KMS-11 (cell line): ENCODE data around the gene TMEM98.

Source experiments
- H2AFZ ChIP-seq: fragments of 200-600 bp; sonication (generic); 2 replicates; pipeline ENCODE4 v1.6.1; 2016; ENCODE audit warnings: antibody characterized with exemption, mixed run types, low read depth
- H3K27ac ChIP-seq: fragments of 200-600 bp; sonication (generic); 2 replicates; pipeline ENCODE4 v1.6.1; 2016; ENCODE audit warnings: mild to moderate bottlenecking, mixed run types
- H3K27me3 ChIP-seq: fragments of 200-600 bp; sonication (generic); 2 replicates; pipeline ENCODE4 v1.6.1; 2017; ENCODE audit warnings: mild to moderate bottlenecking, low read depth, mixed run types, moderate library complexity; ENCODE audit not compliant: insufficient read depth
- H3K36me3 ChIP-seq: fragments of 200-600 bp; sonication (generic); 2 replicates; pipeline ENCODE4 v1.6.1; 2017; ENCODE audit warnings: mild to moderate bottlenecking, mixed run types; ENCODE audit not compliant: insufficient read depth
- H3K4me1 ChIP-seq: fragments of 200-600 bp; sonication (generic); 2 replicates; pipeline ENCODE4 v1.6.1; 2016; ENCODE audit warnings: mild to moderate bottlenecking, low read depth, mixed run types; ENCODE audit not compliant: poor library complexity, severe bottlenecking
- H3K4me2 ChIP-seq: fragments of 200-600 bp; sonication (generic); 2 replicates; pipeline ENCODE4 v1.7.0; 2016; ENCODE audit warnings: mild to moderate bottlenecking, mixed run types
- H3K4me3 ChIP-seq: fragments of 200-600 bp; sonication (generic); IDR thresholded peaks from 2 replicates; pipeline ENCODE4 v1.6.1; 2017; ENCODE audit warnings: low read depth, low read length, mixed read lengths; ENCODE audit not compliant: insufficient read depth
- H3K79me2 ChIP-seq: fragments of 200-600 bp; sonication (generic); 2 replicates; pipeline ENCODE4 v1.6.1; 2016; ENCODE audit warnings: low read depth, mixed run types; ENCODE audit not compliant: insufficient read depth
- H3K9ac ChIP-seq: fragments of 200-600 bp; sonication (generic); 2 replicates; pipeline ENCODE4 v1.6.1; 2016; ENCODE audit warnings: mild to moderate bottlenecking, mixed run types
- H4K20me1 ChIP-seq: fragments of 200-600 bp; sonication (generic); 2 replicates; pipeline ENCODE4 v1.6.1; 2016; ENCODE audit warnings: mild to moderate bottlenecking, mixed run types; ENCODE audit not compliant: insufficient read depth
- CTCF ChIP-seq: fragments of 200-600 bp; sonication (generic); conservative IDR thresholded peaks from 2 replicates; pipeline ENCODE4 v1.6.1; 2017; ENCODE audit warnings: low read depth, mild to moderate bottlenecking, antibody characterized with exemption, low read length, moderate library complexity, mixed read lengths

The TMEM98 gene

GRCh38 chr17:32927724-32928585 is at the start of gene TMEM98:
TMEM98 (plus strand) TSS chr17:32928153; CDS start chr17:32931529, 3,376 bp downstream.
- H3K36me3 ChIP-seq = no peaks in the 10 kb centered on the region
- H3K27me3 ChIP-seq = peaks cover 6% of the 10 kb centered on the region; the same call in 1 of the 2 replicates
- H2AFZ ChIP-seq = peak within 1 kb of the TSS; percentile 17; the same call in 1 of the 2 replicates
- H3K4me1 ChIP-seq = no peaks in the 10 kb centered on the region
- H3K4me2 ChIP-seq = no peak within 1 kb of the TSS; the same call in 1 of the 2 replicates
- H3K4me3 ChIP-seq = no peak within 1 kb of the TSS
- H4K20me1 ChIP-seq = no peaks in the 10 kb centered on the region
- H3K79me2 ChIP-seq = no peaks in the 10 kb centered on the region
- no peak within 1 kb of the TSS for H3K9ac ChIP-seq
- H3K27ac ChIP-seq = no peak within 1 kb of the TSS
- TF ChIP-seq CTCF = no peak

- no peak overlapping the region for H3K27ac ChIP-seq
- no peak for TF ChIP-seq CTCF
These were observed 49.7 kb upstream of the TMEM98 start for GRCh38 chr17:32878211-32878610.

GRCh38 chr17:32879134-32879533 is 48.8 kb upstream of the TMEM98 start:
- Histone ChIP-seq H3K27me3 (no peaks in the 10 kb centered on the region), H3K4me2 (no peak overlapping the region), H2AFZ (no peak overlapping the region), H3K4me3 (no peak overlapping the region), H3K27ac (no peak overlapping the region), H3K9ac (no peak overlapping the region), H3K4me1 (peaks cover 20% of the 10 kb centered on the region), H4K20me1 (no peaks in the 10 kb centered on the region), H3K36me3 (no peaks in the 10 kb centered on the region), H3K79me2 (no peaks in the 10 kb centered on the region)
- no peak for TF ChIP-seq CTCF

More at GRCh38 chr17:32878211-32878610, 49.7 kb upstream of the TMEM98 start:
- Histone ChIP-seq H3K9ac (no peak overlapping the region), H3K4me2 (peak overlapping the region; percentile 83; the same call in 1 of the 2 replicates), H3K4me1 (peaks cover 20% of the 10 kb centered on the region), H3K4me3 (no peak overlapping the region), H2AFZ (no peak overlapping the region; the same call in 1 of the 2 replicates), H4K20me1 (no peaks in the 10 kb centered on the region), H3K79me2 (no peaks in the 10 kb centered on the region), H3K27me3 (no peaks in the 10 kb centered on the region), H3K36me3 (no peaks in the 10 kb centered on the region)

DNA sequence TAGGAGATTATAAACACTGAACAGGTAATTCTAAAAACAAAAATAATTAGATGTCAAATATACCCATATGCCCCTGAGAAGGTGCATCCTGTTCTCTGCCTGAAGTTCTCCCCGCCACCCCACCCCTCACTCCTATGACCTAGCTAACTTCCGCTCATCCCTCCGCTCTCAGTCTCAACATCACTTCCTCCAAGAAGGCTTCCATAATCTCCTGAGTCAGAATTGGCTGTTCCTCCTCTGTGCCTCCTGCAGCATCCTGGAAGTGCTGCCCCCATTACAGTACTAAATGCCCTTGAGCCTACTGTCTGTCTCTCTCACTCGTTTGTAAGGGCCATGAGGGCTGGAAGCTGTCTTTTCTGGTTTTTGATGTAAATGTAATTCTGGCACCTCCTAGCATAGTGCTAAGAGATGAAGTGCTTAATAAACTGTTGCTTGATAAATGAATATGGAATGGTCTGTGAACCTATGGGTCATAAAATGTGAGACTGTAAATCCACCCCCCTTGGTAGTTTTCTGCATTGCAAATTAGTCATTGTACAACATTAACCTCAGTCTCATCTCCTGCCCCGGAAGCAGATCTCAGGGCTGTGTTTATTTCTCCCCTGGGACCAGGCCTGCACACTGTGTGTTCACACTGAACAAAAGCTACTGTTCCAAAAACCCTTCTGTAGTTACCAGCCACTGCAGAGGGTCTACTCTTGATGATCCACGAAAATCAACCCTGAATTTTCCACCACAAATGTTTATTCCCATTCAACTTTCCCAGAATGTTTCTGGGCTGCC is 47.1 kb upstream of the TMEM98 start:
- Histone ChIP-seq H3K79me2 (no peaks in the 10 kb centered on the region), H4K20me1 (no peaks in the 10 kb centered on the region), H3K4me3 (no peak overlapping the region), H3K4me1 (peaks cover 10% of the 10 kb centered on the region), H3K4me2 (no peak overlapping the region), H2AFZ (no peak overlapping the region), H3K27me3 (no peaks in the 10 kb centered on the region), H3K36me3 (no peaks in the 10 kb centered on the region), H3K27ac (no peak overlapping the region), H3K9ac (no peak overlapping the region)
- no peak for TF ChIP-seq CTCF
